ENCODE measurements around the gene HOXA10.

DNA sequence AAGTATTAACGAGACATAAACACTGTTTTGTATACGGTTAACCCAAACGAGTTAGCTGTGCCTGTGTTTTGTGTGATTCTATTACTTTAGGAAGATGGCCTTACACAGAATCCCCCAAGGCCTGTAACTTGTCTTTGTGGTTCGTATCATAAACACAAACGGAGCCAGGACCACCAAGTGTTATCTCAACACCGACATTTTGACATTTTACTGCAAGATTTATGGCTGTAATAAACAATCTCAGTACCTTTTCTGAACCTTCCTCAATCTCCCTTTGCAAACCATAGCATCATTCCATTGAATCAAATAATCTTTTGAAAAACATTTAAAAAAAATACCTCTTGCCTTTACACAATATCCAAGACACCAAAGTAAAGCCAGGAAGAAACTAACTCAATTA is 41.1 kb downstream of the HOXA10 start:
- TF ChIP-seq, protein P1, sequence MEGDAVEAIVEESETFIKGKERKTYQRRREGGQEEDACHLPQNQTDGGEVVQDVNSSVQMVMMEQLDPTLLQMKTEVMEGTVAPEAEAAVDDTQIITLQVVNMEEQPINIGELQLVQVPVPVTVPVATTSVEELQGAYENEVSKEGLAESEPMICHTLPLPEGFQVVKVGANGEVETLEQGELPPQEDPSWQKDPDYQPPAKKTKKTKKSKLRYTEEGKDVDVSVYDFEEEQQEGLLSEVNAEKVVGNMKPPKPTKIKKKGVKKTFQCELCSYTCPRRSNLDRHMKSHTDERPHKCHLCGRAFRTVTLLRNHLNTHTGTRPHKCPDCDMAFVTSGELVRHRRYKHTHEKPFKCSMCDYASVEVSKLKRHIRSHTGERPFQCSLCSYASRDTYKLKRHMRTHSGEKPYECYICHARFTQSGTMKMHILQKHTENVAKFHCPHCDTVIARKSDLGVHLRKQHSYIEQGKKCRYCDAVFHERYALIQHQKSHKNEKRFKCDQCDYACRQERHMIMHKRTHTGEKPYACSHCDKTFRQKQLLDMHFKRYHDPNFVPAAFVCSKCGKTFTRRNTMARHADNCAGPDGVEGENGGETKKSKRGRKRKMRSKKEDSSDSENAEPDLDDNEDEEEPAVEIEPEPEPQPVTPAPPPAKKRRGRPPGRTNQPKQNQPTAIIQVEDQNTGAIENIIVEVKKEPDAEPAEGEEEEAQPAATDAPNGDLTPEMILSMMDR (IDR thresholded peaks at IDR 0.05; ENCODE audit: insufficient read depth, low read length) = no peak
- TF ChIP-seq POLR2AphosphoS5 (IDR thresholded peaks at IDR 0.05; ENCODE audit: low read depth) = no peak
